ENCODE data around the gene MAP2K7.
"Not testable (repeated sequence)": the region's sequence is repeated elsewhere in the genome, so short reads cannot be mapped to it uniquely, and the experiment has no call there.

Gene MAP2K7

DNA sequence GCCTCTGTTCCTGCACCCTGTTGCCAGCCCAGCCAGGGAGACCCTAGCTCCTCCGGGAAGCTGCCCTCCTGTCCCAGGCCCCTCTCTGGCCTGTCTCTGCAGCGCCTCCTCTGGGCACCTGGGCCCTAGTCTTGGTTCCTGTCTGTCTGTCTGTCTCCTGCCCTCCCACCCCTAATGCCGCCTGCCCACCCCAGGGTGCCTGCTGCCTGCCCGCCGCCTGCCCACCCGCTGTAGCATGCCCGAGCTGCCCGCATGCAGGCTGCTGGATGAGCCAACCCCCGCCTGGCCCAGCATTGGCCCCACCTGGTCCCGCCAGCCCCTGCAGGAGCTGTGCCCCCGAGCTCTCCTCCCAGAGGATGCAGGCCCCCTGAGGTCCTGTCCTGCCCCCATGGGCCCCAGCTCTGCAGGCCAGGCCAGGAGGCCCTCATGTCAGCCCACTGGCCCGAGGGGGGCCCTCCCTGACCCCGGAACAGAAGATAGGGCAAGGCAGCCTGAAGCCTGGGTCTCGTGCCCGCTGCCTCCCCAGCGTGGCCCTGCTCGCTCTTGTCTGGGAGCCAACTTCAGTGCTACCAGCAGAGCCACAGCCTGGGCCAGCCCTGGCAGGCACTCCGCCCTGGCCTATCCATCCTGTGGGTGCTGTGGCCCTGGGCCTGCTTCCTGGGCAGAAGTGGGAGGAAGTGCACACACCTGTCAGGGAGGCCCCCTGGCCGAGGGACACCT lies 5.2 kb downstream of the MAP2K7 start:
- DNase-seq = no peak

DNA sequence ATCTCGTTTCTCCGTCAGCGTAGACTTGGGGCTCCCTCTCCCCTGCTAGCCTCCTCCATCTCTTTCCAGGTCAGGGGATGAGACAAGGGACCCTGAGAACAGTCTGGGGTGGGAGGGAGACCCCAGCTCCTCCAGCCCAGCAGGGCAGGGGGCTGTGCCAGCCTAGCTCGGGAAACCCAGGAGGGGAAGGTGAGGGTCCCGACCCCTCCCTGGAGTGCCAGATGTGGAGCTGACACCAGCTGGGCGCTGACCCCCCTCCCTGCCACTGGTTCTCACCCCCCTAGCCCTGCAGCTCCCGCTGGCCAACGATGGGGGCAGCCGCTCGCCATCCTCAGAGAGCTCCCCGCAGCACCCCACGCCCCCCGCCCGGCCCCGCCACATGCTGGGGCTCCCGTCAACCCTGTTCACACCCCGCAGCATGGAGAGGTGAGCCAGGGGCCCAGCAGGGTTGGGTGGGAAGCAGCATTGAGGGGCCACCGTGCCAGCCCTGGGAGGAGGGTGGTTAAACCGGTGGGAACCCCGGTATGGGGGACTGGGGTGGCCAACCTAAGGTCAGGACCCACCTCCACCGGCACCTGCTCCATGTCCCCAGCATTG lies 5.9 kb downstream of the MAP2K7 start:
- DNase-seq = no peak

DNA sequence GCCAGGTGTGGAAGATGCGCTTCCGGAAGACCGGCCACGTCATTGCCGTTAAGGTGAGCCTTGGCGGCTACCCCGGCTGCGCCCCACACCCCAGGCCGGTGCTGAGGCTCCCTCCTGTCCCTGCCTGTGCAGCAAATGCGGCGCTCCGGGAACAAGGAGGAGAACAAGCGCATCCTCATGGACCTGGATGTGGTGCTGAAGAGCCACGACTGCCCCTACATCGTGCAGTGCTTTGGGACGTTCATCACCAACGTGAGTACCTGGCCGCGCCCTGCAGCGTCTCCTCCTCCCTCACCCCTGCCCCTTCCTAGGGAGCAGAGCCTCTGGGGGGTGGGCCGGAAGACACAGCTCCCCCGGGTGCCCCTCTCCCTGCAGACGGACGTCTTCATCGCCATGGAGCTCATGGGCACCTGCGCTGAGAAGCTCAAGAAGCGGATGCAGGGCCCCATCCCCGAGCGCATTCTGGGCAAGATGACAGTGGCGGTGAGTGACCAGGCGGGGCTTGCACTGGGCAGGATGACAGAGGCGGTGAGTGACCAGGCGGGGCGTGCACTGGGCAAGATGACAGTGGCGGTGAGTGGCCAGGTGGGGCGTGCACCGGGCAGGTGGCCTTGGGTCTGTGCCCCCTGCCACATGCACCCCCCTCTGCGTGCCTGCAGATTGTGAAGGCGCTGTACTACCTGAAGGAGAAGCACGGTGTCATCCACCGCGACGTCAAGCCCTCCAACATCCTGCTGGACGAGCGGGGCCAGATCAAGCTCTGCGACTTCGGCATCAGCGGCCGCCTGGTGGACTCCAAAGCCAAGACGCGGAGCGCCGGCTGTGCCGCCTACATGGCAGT lies 6.9 kb downstream of the MAP2K7 start:
- DNase-seq = no peak

DNA sequence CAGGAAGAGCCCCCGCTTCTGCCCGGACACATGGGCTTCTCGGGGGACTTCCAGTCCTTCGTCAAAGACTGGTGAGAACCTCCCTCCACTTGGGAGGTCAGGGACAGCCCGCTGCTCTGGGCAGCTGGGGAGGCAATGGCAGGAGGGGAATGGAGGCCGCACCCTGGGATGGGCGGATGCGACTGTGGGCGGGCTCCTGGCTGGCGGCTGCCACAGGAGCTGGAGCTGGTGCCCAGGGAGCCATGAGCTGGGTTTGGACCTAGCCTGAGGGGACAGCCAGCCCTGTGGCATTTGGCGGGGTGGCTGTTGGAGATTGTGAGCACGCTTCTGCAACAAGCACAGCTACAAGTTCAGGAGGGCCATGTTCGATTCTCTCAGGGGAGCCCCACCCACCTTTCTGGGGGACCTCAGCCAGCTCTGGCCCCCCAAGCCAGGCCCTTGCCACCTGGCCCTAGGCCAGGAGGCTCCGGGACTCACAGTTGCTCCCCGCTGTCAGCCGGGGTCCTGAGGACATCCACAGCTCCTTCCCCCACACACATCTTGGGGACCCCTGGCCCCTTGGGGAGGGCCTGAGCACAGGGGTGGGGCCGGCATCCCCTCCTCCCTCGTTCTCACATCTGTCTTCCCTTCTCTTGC lies 7.9 kb downstream of the MAP2K7 start:
- DNase-seq = no peak

DNA sequence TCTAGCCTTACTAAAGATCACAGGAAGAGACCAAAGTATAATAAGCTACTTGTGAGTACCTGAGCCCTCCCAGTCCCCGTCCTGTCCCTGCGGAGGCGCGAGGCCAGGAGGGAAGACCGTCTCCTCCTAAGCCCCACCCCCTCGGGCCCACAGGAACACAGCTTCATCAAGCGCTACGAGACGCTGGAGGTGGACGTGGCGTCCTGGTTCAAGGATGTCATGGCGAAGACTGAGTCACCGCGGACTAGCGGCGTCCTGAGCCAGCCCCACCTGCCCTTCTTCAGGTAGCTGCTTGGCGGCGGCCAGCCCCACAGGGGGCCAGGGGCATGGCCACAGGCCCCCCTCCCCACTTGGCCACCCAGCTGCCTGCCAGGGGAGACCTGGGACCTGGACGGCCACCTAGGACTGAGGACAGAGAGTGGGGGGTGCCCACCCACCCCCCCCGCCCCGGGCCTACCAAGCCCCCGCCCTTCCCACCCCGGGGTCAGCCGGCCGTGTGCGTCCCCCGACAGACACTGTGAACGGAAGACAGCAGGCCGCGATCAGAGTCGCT lies 8.5 kb downstream of the MAP2K7 start:
- DNase-seq = no peak

DNA sequence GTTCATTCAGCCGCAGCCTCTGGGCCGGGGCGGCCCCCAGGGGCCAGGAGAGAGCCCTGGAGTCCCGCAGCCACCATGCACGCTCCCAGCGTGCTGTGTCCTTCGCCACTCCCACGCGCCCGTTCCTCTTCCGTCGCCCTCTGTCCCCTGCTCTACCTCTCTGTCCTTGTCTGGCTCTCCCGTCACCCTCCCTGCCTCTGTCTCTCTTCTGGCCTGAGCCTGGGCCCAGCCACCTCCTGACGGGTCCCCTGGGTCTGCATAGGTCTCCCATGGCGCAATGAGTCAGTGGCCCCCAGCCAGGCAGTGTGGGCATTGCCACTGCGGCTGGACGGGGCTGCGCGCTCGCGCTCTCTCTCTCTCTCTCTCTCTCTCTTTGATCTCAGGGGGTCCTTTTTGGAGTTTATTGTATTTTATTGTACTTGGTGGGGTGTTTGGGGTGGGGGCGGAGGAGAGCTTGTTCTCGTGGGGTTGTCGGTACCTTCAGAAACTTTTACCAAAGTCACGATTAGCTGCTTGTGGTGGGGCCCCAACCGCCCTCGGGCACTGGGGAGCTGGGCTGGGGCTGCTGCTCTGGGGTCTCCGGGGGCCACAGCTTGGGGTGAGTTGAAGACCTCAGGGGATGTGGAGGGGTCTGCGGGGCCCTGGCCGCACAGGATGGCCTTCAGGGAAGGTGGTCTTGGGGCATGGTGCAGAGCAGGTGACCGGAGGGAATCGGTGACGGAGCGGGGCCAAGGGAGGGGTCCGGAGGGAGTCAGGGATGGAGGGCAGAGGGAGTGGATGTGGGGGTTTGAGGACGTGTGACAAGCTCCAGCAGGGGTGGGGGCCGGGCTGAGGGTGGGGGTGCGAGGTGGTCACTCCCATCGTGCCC lies 9.3 kb downstream of the MAP2K7 start:
- no peak for DNase-seq

DNA sequence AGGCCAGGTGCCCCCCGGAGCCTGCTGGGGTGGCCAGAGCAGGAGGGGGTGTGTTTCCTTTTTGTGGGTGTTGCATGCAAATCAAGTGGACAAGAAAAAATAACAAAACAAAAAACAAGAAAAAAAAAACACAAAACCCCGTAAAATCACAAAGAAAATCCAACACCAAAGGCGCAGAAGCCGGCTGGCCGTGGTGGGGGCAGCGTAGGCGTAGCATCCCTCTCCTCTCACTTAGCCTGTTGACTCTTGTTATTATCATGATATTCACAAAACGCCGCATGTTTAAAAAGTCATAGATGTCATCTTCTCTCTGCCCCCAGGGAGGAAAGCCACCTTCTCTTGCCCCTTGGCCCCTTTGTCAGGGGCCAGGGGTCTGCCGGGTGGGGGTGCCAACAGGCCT lies 10.0 kb downstream of the MAP2K7 start:
- no peak for DNase-seq

DNA sequence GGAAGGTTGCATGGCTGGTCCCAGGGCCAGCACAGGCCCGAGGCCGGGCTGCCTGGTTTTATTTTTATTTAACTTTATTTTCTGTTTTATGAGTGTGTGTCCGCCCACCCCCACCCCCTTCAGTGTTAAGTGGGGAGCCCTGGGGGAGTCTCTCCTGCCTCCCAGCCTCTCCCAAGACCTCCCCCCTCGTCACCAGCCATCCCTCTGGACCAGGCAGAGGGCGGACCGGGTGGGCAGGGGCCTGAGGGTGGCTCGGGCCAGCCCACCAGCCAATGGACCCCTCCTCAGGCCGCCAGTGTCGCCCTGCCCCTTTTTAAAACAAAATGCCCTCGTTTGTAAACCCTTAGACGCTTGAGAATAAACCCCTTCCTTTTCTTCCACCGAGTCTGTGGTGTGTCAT lies 10.4 kb downstream of the MAP2K7 start:
- DNase-seq = no peak

DNA sequence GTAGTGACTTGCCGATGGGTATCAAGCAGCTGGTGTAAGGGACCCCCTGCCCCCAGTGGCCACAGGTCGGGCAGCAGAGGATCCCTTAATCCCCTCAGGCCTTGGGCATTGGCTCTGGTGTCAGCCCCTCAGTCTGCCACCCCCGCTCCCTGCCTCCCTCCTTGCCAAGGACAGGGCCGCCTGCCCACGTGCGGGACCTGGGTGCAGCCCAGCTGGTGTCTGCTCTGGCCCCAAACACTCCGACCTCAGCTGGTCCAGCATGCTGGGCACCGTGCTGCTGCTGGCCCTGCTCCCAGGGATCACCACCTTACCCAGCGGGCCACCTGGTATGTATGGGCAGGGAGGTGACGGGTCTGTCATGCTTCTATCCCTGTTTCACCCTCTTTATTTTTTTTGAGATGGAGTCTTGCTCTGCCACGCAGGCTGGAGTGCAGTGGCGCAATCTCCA lies 10.9 kb downstream of the MAP2K7 start, which contains the start of gene TGFBR3L:
TGFBR3L (plus strand) TSS at position 233 of the 448 bp plus-strand sequence.
- DNase-seq = no peak

DNA sequence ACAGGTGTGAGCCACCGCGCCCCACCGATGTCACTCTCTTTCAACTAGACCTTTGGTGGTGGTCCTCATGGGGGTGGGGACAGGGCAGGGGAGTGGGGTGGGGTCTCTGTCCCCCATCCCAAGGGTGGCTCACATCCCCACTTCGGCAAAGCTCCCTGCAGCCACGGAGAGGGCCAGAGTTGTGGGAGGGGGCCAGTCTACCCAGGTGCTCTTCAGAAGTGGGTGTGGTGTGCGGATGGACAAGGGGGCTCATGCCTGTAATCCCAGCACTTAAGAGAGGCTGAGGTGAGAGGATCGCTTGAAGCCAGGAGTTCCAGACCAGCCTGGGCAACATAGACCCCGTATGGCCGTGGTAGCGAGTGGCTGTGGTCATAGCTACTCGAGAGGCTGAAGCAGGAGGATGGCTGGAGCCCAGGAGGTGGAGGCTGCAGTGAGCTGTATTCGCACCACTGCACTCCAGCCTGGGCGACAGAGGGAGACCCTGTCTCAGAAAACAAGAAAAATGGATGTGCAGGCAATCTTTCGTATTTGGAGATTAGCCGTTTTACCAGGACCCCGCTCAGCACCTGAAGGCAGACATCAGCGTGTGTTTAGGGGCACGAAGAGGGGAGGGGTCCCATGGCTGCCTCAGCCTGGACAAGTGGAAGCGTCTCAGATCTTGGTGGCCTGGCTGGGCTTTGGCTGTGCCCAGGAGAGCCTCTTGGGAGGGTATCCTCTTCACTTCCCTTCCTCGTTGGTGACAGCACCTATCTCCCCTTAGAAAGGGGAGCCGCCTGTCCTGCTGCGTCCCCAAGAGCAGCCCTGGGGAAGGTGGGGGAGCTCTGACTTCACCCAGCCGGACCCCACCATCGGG lies 11.8 kb downstream of the MAP2K7 start:
- no peak for DNase-seq

DNA sequence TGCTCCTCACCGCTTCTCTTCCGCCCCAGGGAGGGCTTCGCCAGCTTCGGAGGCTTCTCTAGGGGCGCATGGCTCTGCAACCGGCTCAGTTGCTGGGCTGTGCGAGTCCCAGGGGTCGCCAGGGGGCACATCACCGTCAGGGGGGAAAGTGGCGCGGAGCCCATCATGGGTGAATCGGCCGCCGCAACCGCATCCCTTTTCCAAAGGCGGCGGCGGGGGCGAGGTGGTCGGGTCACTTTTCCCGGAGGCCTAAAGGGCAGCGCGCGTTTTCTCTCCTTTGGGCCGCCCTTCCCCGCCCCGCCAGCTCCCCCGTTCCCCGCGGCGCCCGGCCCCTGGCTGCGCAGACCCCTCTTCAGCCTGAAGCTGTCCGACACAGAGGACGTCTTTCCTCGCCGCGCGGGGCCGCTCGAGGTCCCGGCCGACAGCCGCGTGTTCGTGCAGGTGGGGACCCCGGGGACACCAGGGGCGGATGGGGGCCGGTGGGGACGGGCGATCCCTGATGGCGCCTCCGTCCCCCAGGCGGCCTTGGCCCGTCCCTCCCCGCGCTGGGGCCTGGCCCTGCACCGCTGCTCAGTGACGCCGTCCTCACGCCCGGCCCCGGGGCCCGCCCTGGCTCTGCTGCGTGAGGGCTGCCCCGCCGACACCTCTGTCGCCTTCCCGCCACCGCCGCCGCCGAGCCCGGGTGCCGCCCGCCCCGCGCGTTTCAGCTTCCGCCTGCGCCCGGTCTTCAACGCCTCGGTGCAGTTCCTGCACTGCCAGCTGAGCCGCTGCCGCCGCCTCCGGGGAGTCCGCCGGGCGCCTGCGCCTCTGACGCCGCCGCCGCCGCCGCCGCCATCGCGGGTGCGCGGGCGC lies 12.7 kb downstream of the MAP2K7 start:
- DNase-seq = peak; percentile 59

DNA sequence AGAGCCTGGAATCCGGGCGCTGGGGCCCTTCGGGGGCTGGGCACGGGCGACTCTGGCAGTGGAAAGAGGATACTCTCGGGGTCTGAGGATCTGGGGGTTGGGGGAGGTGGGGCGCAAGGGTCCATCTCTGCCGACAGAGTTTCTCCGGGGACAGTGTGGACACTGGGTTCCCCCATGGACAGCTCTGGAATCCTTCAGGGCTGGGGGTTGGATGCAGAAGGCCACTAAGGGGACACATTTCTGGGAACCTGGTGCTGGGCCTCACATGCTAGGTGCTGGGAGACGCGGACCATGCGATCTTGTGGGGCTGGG lies 13.2 kb downstream of the MAP2K7 start:
- no peak for DNase-seq

DNA sequence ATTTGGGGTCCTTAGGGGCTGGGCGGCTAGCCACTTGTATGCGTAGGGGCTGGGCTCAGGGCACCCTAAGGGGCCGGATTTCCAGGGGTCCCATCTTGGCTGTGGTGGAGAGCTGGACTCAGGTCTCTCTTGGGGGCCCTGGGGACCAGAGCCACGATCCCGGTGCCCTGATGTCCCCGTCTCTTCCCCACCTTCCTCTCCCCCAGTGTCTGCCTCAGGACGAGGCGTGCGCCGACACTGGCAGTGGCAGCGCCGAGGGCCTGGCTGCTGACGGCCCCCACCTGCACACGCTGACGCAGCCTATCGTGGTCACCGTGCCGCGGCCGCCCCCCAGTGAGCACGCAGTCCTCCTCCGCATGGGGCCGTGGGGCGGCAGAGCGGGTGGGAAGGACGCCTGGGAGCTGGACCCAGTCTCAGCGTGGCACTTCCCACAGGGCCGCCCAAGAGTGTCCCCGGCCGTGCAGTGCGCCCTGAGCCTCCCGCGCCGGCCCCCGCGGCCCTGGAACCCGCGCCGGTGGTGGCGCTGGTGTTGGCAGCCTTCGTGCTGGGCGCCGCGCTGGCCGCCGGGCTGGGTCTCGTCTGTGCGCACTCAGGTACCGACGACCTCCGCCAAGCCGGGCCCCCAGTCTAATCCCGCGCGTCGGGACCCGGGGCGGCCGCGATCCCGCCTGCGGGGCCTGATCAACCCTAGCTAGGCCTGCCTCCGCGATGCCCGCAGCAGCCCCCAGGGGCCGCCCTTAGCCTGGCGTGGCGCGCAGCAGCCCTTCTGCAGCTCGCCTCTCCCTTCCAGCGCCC lies 13.8 kb downstream of the MAP2K7 start:
- DNase-seq = peak; percentile 69

DNA sequence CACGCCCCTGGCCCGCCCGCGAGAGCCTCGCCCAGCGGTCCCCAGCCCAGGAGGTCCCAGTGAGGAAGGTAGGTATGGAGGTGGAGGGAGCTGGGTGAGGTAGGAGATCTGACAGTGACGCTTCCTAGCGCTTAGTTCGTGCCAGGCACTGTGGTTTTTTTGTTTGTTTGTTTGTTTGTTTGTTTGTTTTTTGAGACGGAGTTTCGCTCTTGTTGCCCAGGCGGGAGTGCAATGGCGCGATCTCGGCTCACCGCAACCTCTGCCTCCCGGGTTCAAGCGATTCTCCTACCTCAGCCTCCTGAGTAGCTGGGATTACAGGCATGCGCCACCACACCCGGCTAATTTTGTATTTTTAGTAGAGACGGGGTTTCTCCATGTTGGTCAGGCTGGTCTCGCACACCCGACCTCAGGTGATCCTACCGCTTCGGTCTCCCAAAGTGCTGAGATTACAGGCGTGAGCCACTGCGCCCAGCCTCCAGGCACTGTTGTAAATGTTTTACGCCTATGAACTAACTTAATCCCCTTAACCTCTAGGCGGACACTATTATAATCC lies 14.5 kb downstream of the MAP2K7 start:
- DNase-seq = not testable (repeated sequence)

DNA sequence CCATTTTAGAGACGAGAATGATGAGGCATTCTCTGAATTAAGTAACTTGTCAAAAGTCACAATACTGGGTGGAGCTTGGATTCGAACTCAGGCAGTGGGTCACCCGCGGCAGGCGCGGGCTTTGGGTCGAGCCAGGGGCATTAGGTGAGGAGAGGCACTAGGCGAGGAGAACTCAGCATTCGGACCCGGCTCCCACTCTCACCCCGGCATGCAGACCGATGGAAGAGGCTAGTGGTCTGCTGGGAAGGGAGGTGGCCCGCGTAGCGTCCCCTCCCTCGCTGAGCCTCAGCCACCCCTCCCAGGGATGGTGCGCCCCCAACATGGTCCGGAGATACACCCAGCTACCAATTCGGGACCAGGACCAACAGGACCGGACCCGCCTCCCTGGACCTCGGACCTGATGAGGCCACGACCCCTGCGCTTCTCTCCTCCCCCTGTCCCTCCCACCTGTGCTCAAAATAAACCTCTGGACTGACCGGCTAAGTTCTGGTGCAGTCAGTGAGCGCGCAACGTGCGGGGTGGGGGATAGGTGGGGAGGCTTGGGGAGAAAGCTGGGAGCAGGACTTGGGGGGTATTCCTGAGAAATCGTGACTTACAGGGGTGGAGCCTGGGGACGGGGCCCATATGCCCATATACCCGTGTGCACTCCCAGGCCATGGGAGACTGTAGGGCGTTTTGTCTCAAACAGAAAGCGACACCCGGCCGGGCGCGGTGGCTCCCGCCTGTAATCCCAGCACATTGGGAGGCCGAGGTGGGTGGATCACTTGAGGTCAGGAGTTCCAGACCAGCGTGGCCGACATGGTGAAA lies 15.1 kb downstream of the MAP2K7 start:
- no peak for DNase-seq

DNA sequence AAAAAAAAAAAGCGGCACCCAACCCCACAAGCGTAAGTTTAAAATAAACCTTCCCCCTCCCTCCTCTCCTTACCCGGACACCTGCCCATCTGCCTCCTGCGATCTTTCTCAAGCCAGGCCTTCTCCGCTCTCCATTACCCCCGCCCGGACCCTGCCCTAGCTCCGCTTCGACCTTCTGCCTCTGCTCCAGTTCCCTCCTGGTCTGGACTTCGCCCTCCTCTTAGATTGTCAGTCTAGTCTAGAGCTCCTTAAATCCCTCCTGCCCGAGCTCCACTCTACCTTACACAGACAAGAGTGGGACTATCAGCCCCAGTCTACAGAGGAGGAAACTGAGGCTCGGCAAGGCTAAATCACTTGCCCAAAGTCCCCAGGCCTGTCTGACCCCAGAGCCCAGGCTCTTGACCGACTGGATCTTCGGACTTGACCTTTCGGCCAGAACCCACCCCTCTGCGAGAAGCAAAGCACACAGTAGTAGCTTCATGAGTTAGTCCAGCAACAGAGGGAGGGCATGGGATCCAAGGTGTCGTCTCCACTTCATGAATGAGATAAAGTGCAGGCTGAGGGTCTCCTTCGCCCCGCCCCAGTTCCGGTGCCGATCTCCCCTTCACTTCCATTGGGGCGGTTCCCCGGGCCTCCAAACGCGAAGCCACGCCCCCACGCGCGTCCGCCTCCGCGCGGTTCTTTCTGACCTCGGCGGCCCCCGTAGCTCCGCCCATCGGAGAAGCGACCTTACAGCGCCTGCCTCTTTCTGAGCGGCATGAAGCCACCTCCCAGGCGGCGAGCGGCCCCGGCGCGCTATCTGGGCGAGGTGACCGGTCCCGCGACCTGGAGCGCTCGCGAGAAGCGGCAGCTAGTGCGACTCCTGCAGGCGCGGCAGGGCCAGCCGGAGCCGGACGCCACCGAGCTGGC lies 16.2 kb downstream of the MAP2K7 start, which contains the start of gene SNAPC2:
SNAPC2 (plus strand) TSS at position 729 of the 909 bp plus-strand sequence; CDS start at position 758, 29 bp downstream.
- DNase-seq = peak; percentile 97
